Testis (tissue), 2 donors: ENCODE measurements around the gene MEGF9.

Experiments
- POLR2A ChIP-seq: fragments of 450-650 bp; IDR thresholded peaks from one replicate; pipeline ENCODE4 v1.6.1; 2017; ENCODE audit warnings: antibody characterized with exemption, mild to moderate bottlenecking, moderate library complexity
- TF ChIP-seq, protein P1 (sequence below), 3 experiments: fragments of 450-650 bp in 2 of 3; fragments of 200-600 bp in 1 of 3; sonication (generic) in 1 of 3; IDR thresholded peaks; one replicate each; pipeline ENCODE4 v1.5.1; 2016 to 2019; ENCODE audit warnings: antibody characterized with exemption in 3 of 3, mild to moderate bottlenecking in 2 of 3, moderate library complexity in 1 of 3

GRCh38 chr9:120730654-120731514, 16.6 kb upstream of the MEGF9 start:
- TF ChIP-seq, protein P1, sequence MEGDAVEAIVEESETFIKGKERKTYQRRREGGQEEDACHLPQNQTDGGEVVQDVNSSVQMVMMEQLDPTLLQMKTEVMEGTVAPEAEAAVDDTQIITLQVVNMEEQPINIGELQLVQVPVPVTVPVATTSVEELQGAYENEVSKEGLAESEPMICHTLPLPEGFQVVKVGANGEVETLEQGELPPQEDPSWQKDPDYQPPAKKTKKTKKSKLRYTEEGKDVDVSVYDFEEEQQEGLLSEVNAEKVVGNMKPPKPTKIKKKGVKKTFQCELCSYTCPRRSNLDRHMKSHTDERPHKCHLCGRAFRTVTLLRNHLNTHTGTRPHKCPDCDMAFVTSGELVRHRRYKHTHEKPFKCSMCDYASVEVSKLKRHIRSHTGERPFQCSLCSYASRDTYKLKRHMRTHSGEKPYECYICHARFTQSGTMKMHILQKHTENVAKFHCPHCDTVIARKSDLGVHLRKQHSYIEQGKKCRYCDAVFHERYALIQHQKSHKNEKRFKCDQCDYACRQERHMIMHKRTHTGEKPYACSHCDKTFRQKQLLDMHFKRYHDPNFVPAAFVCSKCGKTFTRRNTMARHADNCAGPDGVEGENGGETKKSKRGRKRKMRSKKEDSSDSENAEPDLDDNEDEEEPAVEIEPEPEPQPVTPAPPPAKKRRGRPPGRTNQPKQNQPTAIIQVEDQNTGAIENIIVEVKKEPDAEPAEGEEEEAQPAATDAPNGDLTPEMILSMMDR (IDR thresholded peaks at IDR 0.05) = no peak
- TF ChIP-seq POLR2A = no peak
